ACC112 (cell line): ENCODE measurements around the gene MMP21.

Source experiments
- H2AFZ ChIP-seq: fragments of 200-600 bp; sonication (generic); one replicate; pipeline ENCODE4 v1.6.0; 2017; ENCODE audit warnings: antibody characterized with exemption, low read length; ENCODE audit not compliant: unreplicated experiment
- H3K27ac ChIP-seq: fragments of 200-600 bp; sonication (generic); 2 replicates; pipeline ENCODE4 v1.5.1; 2014; ENCODE audit warnings: low read depth, mild to moderate bottlenecking, antibody characterized with exemption, low read length, moderate library complexity
- H3K27me3 ChIP-seq: fragments of 200-600 bp; sonication (generic); 2 replicates; pipeline ENCODE4 v1.6.1; 2014; ENCODE audit warnings: mild to moderate bottlenecking, antibody characterized with exemption, low read length, moderate library complexity, mixed read lengths; ENCODE audit not compliant: insufficient read depth
- H3K36me3 ChIP-seq: fragments of 200-600 bp; sonication (generic); 2 replicates; pipeline ENCODE4 v1.6.1; 2016; ENCODE audit warnings: mild to moderate bottlenecking, antibody characterized with exemption, low read length, moderate library complexity, mixed read lengths; ENCODE audit not compliant: insufficient read depth
- H3K4me1 ChIP-seq: fragments of 200-600 bp; sonication (generic); one replicate; pipeline ENCODE4 v1.6.1; 2016; ENCODE audit warnings: low read length, mixed read lengths; ENCODE audit not compliant: insufficient read depth, unreplicated experiment, control insufficient read depth
- H3K4me3 ChIP-seq: fragments of 200-600 bp; sonication (generic); 2 replicates; pipeline ENCODE4 v1.5.1; 2014; ENCODE audit warnings: mild to moderate bottlenecking, low read depth, low read length
- H3K79me2 ChIP-seq: fragments of 200-600 bp; sonication (generic); one replicate; pipeline ENCODE4 v1.6.0; 2016; ENCODE audit warnings: low read length; ENCODE audit not compliant: control insufficient read depth, unreplicated experiment, insufficient read depth

Gene MMP21

DNA sequence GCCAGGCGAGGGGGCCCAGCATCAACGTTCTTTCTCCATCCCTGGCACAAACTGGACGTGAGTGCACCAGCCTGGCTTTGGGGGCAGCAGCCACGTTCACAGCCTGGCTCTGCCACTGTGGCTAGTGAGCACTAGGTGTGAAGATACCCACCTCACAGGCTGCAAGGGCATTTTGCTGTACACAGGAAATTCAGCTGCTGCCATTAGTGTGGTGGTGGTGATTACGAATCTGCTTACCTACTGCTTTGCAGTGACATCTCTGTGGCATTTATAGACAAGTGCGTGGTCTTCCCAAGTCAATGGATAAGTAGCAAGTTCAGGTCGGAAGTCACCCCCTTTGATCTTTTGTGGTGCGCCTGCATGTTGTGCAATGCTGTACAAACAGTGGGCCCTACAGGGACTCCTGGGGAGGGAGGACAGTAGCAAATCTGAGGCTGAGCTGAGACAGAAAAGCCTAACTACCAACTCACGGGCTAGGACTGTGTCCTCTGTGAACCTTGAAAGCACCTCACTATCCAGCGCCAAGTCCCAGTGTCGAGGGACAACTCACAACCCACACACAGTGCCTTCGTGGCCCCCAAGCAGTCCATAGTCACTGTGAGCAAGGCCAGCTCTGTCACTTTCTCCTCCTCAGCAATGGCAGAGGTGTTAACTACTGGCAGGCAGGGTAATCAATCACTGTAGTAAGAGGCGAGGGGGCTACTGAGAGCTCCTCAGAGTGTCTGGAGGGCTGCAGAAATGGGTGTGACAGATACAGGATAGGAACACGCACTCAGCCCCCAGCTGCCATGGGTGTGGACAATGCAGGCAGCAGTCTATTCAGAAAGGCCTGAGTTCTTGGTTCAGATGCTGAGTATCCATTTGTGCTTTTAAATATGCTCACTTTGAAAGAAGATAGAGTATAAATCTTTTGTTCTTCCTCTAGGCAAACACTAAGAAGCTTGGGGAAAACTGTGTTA, 17.0 kb upstream of the MMP21 start:
- Histone ChIP-seq H3K4me1 (no peaks in the 10 kb centered on the region), H3K27ac (no peak overlapping the region), H3K4me3 (no peak overlapping the region), H3K79me2 (no peaks in the 10 kb centered on the region), H3K27me3 (no peaks in the 10 kb centered on the region), H2AFZ (no peak overlapping the region), H3K36me3 (no peaks in the 10 kb centered on the region)

DNA sequence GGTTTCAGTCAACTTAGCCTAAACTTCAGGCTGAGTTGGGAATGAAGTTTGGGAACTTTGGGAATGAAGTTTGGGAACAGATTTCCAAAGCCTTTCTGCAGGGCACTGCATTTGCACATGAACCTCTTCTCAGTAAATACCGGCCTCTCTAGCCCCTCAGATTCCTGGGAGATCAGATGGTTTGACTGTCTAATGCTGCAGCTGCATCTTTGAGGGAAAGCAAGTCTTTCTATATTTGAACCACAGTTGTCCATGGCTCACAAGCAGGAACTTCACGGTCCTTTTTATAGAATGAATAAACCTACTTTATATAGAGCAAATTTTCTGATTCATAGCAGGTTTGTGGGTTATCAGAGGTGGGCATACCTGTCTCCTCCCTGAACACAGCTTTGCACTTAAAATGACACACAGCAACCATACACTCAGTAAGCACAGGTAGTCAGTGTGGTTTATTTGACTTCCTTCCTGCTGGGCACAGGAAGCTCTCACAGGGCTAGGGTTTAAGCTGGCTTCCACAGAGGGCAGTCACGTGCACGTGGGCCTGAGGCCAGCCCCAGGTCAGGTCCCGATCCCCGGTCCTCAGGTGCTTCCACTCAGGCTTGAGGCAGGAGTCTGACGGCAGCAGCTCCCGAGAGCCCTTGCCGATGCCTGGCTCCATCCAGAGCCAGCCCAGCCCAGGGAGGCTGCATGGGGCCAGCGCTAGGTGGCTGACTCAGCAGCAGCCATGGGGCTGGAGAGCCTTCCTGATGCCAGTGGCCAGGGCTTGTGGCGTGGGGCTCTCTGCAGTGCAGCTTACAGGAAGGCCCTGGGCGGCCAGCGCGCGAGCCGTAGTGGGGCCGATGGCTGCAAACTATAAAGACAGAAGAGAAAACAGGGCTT, 12.8 kb upstream of the MMP21 start:
- Histone ChIP-seq H3K36me3 (no peaks in the 10 kb centered on the region), H3K4me1 (no peaks in the 10 kb centered on the region), H3K4me3 (no peak overlapping the region), H3K27ac (no peak overlapping the region), H2AFZ (no peak overlapping the region), H3K79me2 (no peaks in the 10 kb centered on the region), H3K27me3 (no peaks in the 10 kb centered on the region)

DNA sequence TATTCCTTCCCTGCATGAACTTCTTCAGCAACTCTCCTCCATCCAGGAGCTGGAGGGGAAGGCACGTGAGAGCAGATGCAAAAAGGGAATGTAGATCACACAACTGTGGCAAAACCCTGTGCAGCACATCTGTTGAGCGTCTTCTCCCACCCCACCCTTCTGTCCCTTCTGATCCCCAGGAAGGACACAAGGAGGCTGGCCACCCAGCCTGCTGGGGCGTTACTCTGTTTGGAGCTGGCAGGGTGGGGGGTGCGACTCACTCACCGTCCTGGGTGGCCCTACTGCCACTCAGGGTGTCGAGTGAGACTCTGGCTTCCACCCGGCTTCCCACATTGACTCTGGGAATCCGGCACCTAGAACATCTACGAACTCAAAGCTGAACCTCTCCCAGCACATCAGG, 10.2 kb upstream of the MMP21 start:
- Histone ChIP-seq H3K79me2 (no peaks in the 10 kb centered on the region), H2AFZ (no peak overlapping the region), H3K27me3 (no peaks in the 10 kb centered on the region), H3K27ac (no peak overlapping the region), H3K4me3 (no peak overlapping the region), H3K36me3 (no peaks in the 10 kb centered on the region), H3K4me1 (no peaks in the 10 kb centered on the region)

DNA sequence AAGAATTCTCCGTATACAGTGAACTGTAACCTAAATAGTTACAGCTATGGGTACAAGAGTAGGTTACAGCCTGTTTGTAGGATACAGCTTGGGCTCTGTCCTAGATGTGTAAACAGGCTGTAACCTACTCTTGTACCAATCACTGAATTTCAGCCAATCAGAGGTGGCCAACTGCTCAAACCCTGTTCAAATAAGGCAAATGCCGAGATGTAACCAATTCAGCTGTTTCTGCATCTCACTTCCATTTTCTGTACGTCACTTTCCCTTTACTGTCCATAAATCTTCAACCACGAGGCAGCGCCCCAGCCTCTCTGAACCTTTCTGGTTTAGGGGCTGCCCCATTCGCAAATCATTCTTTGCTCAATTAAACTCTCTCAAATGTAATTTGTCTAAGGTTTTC, 8.3 kb upstream of the MMP21 start:
- Histone ChIP-seq H3K4me3 (no peak overlapping the region), H3K4me1 (no peaks in the 10 kb centered on the region), H3K27me3 (no peaks in the 10 kb centered on the region), H3K79me2 (no peaks in the 10 kb centered on the region), H3K36me3 (no peaks in the 10 kb centered on the region), H3K27ac (no peak overlapping the region), H2AFZ (no peak overlapping the region)

DNA sequence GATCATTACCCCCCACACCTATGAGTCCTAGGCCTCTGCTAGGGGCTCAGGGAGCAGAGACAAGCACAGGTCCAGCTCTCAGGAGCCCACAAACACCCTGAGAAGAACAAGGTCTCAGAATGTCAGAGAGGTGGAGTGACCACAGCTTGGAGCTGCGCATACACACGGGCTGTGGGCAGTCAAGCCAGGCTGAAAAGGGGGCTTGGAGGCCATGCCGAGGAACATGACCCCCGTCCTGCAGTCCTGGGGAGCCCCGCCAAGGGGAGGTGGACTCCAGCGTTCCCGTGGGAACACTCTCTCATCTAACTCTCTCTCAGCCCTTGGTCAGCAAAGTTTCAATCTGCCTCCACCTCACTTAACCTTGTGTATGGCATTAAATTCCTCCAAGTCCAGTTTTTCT, 7.8 kb upstream of the MMP21 start:
- Histone ChIP-seq H2AFZ (no peak overlapping the region), H3K4me1 (no peaks in the 10 kb centered on the region), H3K79me2 (no peaks in the 10 kb centered on the region), H3K36me3 (no peaks in the 10 kb centered on the region), H3K27me3 (no peaks in the 10 kb centered on the region), H3K27ac (no peak overlapping the region), H3K4me3 (no peak overlapping the region)

DNA sequence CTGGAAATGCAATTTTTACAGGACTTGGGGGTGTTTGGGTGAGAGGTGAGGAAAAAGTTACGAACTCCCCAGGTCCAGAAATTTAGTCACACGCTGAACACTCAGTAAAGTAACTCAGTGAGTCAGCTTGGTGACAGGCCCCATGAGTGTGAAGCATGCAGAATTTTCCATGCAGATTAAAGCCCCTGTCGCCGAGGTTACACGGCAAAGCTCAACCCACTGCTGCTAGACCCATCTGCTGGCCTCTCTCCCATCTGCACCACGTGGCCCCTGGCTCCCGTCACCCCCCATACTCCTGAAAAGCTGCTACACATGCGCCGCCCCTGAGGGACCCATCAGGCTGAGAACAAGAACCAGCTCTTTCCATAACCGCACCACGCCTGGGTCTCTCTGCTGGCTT, 7.0 kb upstream of the MMP21 start:
- H3K36me3 ChIP-seq = no peaks in the 10 kb centered on the region
- H2AFZ ChIP-seq = no peak overlapping the region
- H3K27ac ChIP-seq = no peak overlapping the region
- H3K4me3 ChIP-seq = no peak overlapping the region
- H3K27me3 ChIP-seq = no peaks in the 10 kb centered on the region
- no peaks in the 10 kb centered on the region for H3K79me2 ChIP-seq
- H3K4me1 ChIP-seq = no peaks in the 10 kb centered on the region

DNA sequence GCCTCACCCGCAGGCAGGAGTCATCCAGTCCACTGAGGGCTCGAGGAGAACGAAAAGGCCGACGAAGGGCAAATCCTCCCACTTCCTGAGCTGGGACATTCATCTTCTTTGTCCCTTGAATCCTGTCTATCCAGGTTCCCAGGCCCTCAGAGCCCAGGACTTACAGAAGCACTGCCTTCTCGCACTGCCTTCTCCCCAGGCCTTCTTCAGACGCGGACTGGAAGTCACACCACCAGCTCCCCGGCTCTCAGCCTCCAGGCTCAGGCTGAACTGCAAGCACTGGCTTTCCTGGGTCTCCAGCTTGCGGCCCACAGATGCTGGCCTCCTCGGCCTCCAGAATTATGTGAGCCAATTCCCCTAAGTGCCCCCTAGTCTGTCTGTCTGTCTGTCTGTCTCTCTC, 6.4 kb upstream of the MMP21 start:
- H2AFZ ChIP-seq = no peak overlapping the region
- H3K4me3 ChIP-seq = no peak overlapping the region
- H3K36me3 ChIP-seq = no peaks in the 10 kb centered on the region
- no peaks in the 10 kb centered on the region for H3K79me2 ChIP-seq
- no peaks in the 10 kb centered on the region for H3K4me1 ChIP-seq
- H3K27me3 ChIP-seq = no peaks in the 10 kb centered on the region
- no peak overlapping the region for H3K27ac ChIP-seq

DNA sequence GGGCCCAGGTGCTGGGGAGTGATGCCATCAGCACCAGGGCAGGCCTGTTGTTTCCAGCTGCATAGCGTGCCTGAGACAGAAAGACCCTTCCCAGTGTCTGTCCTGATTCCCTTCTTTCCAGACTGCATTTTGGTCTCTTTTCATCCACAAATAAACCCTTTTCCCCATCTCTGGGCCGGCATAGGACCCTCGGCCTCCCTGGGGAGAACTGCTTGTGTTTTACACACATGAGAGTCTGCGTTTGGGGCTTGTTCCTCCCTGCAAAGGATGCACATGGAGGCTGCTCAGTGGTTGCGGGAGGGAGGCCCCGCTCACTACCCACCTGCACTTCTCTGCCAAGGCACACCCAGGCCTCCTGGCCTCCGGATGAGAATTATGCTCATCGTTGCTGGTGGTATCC, 5.8 kb upstream of the MMP21 start:
- Histone ChIP-seq H2AFZ (no peak overlapping the region), H3K27me3 (no peaks in the 10 kb centered on the region), H3K4me3 (no peak overlapping the region), H3K36me3 (no peaks in the 10 kb centered on the region), H3K4me1 (no peaks in the 10 kb centered on the region), H3K27ac (no peak overlapping the region), H3K79me2 (no peaks in the 10 kb centered on the region)

DNA sequence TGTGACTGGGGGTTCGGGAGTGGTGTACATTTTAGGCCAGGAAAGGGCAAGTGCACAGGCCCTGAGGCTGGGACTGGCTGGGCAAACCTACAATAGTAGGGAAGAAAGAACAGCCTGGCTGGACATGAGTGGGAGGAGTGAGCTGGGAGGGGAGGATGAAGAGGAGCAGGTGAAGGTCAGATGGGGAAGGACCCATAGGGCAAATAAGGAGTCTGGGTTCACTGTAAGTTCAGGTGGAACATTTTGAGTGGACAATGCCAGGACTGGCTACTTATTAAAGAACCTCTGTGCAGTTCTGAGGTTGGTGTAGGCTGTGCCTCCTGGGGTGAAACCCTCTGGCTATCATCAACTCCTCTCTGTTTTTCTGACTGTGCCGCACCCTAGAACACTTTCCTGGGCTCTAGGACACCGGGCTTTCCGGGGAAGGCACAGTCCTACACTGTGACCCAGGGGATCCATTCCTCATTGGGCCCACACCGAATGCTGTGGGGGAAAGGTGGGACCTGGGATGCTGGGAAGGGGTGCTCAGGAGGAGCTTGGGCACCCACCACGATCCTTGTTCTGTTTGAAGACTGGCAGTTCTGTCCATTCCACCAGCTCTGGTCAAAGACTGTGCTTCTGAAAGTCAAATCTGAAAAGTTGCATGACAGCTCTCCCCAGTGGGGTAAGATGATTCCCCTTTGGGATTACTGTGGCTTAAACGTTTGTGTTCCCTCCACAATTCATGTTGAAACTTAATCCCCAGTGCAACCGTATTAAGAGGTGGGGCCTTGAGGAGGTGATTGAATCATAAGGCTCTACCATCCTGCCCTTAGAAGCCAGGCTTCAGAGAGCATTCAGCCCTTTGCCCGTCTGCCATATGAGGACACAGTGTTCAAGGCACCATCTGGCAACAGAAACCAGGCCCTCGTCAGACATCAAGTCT, 4.0 kb upstream of the MMP21 start:
- H3K4me1 ChIP-seq = no peaks in the 10 kb centered on the region
- H3K27ac ChIP-seq = no peak overlapping the region
- H3K4me3 ChIP-seq = no peak overlapping the region
- H3K27me3 ChIP-seq = no peaks in the 10 kb centered on the region
- no peak overlapping the region for H2AFZ ChIP-seq
- no peaks in the 10 kb centered on the region for H3K36me3 ChIP-seq
- no peaks in the 10 kb centered on the region for H3K79me2 ChIP-seq

DNA sequence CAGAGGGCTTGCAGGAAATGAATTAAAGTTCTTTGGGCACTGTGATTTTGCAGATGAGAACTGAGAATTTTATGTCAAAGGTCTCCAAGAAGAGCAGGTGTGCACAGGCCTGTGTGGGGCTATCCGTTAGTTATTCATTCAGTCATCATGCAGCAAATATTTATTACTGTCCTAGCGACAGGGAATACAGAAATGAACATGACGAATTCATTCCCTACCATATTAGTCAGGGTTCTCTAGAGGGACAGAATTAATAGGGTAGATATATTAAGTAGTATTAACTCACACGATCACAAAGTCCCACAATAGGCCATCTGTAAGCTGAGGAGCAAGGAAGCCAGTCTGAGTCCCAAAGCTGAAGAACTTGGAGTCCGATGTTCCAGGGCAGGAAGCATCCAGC, 2.9 kb upstream of the MMP21 start:
- Histone ChIP-seq H3K27ac (no peak overlapping the region), H3K27me3 (no peaks in the 10 kb centered on the region), H2AFZ (no peak overlapping the region), H3K4me3 (no peak overlapping the region), H3K4me1 (no peaks in the 10 kb centered on the region), H3K36me3 (no peaks in the 10 kb centered on the region), H3K79me2 (no peaks in the 10 kb centered on the region)
